COLO829 (cell line): ENCODE measurements around the gene LUZP1.

ENCODE experiments used
- DNase-seq: peaks from one replicate; pipeline ENCODE4 v3.0.0; 2012; ENCODE audit warnings: low spot score

LUZP1 gene

DNA sequence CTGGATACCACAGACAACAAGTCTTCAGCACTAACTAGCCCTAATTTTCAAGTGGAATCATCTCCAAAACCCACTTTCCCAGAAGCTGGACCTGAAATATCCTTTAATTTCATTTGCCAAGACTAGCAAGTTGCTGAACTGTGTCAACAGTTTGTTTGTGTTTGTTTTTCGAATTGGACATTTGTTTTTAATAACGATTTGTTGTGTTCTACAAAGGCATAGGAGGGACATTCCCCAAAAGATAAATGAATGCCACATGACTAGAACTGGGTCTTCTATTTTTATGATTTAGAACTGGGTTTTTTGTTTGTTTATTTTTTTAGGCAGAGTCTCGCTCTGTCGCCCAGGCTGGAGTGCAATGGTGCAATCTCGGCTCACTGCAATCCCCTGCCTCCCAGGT is 17.9 kb downstream of the LUZP1 start:
- DNase-seq: no peak

DNA sequence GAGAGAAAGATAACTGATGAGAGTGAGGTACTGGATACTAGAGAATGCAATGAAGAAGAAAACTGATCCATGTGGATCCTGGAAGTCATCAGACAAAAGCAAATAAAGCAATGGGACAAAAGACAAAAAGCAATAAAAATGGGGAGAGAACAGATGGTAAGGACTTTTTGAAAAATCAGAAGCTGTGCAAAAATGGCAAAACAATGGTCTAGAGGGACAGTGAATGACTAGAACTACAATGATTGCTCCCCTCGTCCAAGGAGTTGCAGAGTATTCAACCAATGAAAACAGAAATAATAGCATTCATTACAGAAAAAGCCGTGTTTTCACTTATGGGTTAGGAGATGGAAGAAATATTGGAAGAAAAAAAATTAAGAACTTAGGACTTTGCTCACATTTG is 18.5 kb downstream of the LUZP1 start:
- no peak for DNase-seq

DNA sequence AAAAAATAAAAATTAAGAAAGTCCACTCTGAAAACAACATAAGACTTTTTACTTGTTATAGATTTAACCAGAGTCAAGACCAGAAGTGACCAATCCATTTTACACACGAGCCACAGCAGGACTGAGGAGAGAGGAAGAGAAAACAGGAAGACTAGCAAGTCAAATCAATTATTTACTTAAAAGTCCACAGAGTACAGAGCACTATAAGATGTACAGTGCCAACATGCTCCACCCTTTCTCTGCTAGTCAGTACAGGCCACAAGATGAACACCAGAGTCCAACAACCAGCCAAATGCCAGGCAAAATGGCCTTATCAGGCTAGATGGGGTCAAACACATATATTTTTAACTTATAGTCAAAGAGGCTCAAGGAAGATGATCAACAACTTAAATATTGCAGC is 19.5 kb downstream of the LUZP1 start:
- no peak for DNase-seq

GRCh38 chr1:23148084-23148483 is 20.6 kb downstream of the LUZP1 start:
- peak; percentile 22 for DNase-seq

GRCh38 chr1:23140940-23141596 is 27.6 kb downstream of the LUZP1 start:
- no peak for DNase-seq

- DNase-seq: no peak
Observed at GRCh38 chr1:23135268-23135667, 33.4 kb downstream of the LUZP1 start.

DNA sequence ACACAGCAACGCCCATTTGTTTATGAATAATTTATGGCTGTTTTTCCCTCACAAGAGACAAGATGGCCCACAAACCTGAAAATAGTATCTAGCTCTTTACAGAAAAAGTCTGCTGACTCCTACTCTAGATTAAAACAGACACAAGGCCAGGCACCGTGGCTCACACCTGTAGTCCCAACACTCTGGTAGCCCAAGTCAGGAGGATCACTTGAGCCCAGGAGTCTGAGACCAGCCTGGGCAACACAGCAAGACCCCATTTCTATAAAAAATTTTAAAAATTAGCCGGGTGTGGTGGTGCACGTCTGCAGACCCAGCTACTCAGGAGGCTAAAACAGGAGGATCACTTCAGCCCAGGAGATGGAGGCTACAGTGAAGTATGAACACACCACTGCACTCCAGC is 34.6 kb downstream of the LUZP1 start:
- no peak for DNase-seq

DNA sequence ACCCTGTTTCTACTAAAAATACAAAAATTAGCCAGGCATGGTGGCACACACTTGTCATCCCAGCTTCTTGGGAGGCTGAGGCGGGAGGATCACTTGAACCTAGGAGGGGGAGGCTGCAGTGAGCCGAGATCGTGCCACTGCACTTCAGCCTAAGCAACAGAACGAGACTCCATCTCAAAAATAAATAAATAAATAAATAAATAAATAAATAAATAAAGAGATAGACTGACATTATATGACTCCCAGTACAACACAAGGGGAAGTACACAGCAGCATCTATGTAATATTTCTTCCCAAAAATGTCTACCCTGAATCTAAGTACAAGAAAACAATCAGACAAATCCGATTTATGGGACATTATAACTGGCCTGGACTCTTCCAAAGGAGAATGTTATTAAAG is 35.1 kb downstream of the LUZP1 start:
- no peak for DNase-seq

DNA sequence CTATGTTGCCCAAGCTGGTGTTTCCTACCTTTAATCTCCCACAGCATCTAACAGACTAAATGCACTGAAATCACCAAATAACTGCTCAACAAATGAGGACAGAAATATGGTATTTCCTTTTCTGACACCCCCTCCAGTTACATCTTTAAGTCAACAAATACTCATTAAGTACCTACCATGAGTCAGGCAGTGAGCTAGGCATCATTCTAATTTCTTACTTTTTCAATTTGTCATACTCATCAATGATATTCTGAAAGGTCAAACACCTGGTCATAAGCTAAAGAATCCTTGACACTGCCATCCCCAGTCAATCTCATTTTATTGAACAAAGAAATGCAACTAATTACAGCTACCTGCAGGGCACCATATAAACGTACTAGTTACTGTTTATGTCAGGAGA is 36.6 kb downstream of the LUZP1 start:
- no peak for DNase-seq

- DNase-seq: no peak
Observed at GRCh38 chr1:23129846-23130245, 38.8 kb downstream of the LUZP1 start.

DNA sequence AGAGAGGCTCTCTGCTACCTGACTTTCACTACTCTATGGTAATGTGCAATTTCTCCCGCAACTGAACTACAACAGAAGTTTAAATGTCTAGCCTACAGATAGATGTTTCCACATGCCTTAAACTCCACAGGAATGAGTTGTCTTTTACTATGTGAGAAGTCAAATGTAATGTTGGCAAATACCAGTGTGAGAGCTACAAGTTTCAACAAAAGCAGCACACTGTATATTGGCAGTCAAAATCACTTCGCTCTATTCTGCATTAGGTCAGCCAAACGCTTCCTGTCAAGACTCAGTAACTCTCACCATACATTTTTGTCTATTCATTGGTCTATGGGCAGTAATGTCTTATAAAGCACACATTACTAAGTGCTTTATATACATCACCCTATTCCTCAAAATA is 41.9 kb downstream of the LUZP1 start:
- DNase-seq: no peak

GRCh38 chr1:23126200-23126599 is 42.5 kb downstream of the LUZP1 start:
- DNase-seq: no peak

- DNase-seq: no peak
Observed at GRCh38 chr1:23125489-23125888, 43.2 kb downstream of the LUZP1 start.

DNA sequence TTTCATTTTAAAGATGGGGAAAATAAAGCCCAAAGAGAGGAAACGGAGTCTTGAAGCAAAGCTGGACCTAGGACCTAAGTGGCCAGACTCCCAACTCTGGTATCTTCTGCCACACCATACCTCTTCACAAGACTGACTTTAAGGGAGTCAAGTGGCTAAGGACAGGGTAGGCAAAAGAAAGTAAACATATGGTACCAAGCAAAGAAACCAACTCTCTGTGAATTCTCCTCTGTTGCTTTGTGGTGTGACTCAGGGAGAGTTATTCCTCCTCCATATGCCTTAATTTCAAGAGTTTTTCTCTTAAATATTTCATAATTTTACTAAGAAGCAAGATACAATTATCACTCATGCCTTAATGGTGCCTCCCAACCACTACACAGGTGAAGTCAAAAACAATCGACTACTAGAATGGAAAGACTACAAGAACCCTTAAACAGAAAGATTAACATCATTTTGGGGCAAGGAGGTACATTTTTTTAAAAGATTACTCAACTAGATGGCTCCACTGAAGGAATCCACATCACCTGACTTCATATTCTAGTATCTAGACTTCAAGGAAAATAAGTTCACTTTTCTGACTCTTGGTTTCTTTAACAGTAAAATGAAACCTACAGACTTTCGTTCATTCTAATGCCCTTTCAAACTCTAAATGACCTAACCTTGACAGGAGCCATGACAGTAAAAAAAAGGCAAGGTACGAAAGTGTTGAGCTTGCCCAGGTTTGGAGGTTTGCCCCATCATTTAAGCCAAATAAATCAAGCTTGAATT is 44.2 kb downstream of the LUZP1 start:
- DNase-seq: no peak

- no peak for DNase-seq
Observed at GRCh38 chr1:23123528-23123927, 45.1 kb downstream of the LUZP1 start.

DNA sequence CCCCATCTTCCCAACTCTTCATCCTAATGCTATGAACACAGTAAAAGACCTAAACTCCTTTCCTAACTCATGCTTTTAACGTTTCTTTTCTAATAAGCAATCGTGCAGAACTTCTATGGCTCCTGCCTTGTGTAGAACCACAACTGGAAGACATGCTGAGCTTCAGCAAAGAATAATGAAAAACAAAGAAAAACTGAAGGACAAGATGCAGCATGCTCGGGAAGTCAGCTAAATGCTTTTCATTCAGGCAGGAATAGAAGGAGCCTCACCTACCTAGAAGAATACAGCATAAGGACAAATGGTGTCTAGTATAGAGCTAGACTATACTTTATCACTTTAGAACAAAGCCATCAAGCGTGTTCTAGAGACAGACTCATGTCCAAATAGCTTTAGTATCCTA is 45.9 kb downstream of the LUZP1 start:
- no peak for DNase-seq

DNA sequence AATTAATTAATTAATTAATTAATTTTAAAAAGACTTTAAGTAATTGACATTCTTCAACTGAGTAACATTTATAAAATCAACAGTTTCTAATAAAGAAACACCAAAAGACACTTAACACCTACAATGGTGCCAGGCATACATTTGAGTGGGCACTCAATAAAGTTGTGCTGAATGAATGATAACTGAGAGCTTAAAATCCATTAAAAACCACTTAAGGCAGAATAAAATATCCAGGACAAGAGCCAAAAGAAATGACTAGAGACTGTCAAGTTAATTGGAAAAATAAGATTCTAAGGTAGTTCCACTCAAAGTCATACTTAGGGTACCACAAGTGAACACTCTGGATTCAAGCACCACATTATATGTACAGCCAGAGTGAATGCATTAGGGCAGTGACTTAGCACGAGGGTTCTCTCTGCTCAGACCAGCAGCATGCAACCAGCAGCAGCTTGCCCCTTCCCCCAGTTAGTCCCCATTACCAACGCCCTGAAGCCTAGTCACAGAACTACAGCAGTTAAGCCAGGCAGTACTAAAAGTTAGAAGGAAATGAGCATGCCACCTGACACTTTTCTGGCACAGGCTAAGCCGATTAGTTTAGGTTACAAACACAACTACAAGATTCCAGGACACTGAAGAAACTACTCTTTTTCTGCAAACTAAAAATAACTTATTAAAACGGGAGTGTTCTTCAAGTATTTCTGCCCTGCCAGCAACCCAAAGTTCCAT is 46.5 kb downstream of the LUZP1 start:
- DNase-seq: no peak

DNA sequence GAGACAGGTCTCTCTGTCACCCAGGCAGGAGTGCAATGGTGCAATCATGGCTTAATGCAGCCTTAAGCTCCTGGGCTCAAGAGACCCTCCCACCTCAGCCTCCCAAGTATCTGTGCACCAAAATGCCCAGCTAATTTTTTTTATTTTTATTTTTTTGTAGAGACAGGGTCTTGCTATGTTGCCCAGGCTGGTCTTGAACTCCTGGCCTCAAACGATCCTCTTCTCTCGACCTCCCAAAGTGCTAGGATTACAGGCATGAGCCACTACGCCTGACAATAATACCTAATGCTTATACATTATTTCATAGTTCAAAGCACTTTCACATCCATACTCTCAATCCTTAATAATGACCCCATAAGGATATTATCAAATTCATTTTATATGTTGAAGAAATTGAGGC is 48.3 kb downstream of the LUZP1 start:
- no peak for DNase-seq

DNA sequence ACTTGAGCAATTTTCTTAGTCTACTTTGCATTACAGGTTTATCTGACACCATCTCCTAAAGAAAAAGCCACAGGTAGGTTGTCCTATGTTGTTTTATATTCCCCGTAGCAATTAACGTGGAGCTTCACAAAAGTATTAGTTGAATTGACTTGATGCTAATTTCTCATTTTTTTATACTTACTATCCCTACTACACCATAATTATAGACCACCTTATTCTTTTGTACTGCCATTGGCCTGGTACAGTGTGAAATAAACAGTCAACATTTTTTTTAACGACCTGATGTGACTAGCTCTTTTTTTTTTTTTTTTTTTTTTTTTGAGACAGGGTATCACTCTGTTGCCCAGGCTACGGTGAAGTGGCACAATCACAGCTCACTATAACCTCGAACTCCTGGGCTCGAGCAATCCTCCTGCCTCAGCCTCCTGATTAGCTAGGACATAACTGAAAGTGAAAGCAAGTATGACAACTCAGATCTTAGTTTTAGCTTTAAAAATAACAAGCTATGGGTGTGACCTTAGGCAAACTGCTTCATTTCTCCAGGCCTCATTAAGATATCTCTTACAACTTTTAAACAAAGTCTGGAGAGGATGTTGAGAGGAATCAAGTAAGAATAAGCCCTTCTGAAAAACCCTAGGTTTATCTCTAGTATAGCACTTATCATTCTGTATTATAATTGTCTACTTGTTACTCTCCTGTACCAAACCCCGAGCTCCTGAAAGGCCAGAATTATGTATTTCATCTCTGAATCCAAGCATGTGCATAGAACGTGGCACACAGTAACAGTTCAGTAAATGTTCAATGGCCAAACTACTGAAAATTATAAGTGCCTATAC is 49.5 kb downstream of the LUZP1 start:
- no peak for DNase-seq

GRCh38 chr1:23118407-23118806 is 50.2 kb downstream of the LUZP1 start:
- no peak for DNase-seq

GRCh38 chr1:23116921-23117699 is 51.5 kb downstream of the LUZP1 start:
- no peak for DNase-seq
